HepG2 (cell line): ENCODE results near the gene NAP1L1. TPM values are rescaled to one million over a fixed set of nuclear protein-coding genes. Genes with fewer than 3 reads are reported as not detected.

Source experiments
- ATRX ChIP-seq: sonication (generic); formaldehyde crosslinking; IDR thresholded peaks from 2 replicates; pipeline ENCODE4 v1.4.0; 2020; ENCODE audit warnings: missing genetic modification reagents, borderline replicate concordance
- CAMTA2 ChIP-seq: sonication (generic); formaldehyde crosslinking; IDR thresholded peaks from 2 replicates; pipeline ENCODE4 v1.4.0; 2020; ENCODE audit warnings: mild to moderate bottlenecking, missing genetic modification reagents, borderline replicate concordance
- CBX2 ChIP-seq, 2 experiments: fragments of 200-600 bp in 1 of 2; sonication (generic); formaldehyde crosslinking in 1 of 2; IDR thresholded peaks; 2 replicates each; pipeline versions ENCODE4 v1.7.0 to v1.8.1; 2018 to 2022; ENCODE audit warnings: low read depth in 2 of 2, low read length in 1 of 2, mild to moderate bottlenecking in 1 of 2, missing genetic modification reagents in 1 of 2
- ERF ChIP-seq: IDR thresholded peaks from 2 replicates; pipeline ENCODE4 v1.6.1; 2018; ENCODE audit warnings: missing biosample characterization, missing genetic modification reagents
- FOXC1 ChIP-seq: sonication (generic); formaldehyde crosslinking; IDR thresholded peaks from 2 replicates; pipeline ENCODE4 v1.8.0; 2022; ENCODE audit warnings: mild to moderate bottlenecking, missing genetic modification reagents, borderline replicate concordance
- MAF1 ChIP-seq: sonication (generic); formaldehyde crosslinking; IDR thresholded peaks from 2 replicates; pipeline ENCODE4 v1.5.0; 2020; ENCODE audit warnings: missing genetic modification reagents, borderline replicate concordance
- MED13 ChIP-seq: sonication (generic); formaldehyde crosslinking; IDR thresholded peaks from 2 replicates; pipeline ENCODE4 v1.5.0; 2020; ENCODE audit warnings: missing genetic modification reagents
- MTA1 ChIP-seq: sonication (generic); formaldehyde crosslinking; IDR thresholded peaks from 2 replicates; pipeline ENCODE4 v1.4.0; 2020; ENCODE audit warnings: missing genetic modification reagents, mild to moderate bottlenecking, borderline replicate concordance
- MYPOP ChIP-seq: sonication (generic); formaldehyde crosslinking; IDR thresholded peaks from 2 replicates; pipeline ENCODE4 v1.8.1; 2023; ENCODE audit warnings: mild to moderate bottlenecking, moderate library complexity, missing genetic modification reagents
- PCBP1 ChIP-seq: fragments of 200-400 bp; formaldehyde crosslinking; IDR thresholded peaks from 2 replicates; pipeline ENCODE4 v1.6.1; 2017; ENCODE audit warnings: mild to moderate bottlenecking, low read depth, low read length, borderline replicate concordance
- SPEN ChIP-seq: sonication (generic); formaldehyde crosslinking; IDR thresholded peaks from 2 replicates; pipeline ENCODE4 v1.5.1; 2020; ENCODE audit warnings: low read depth, mild to moderate bottlenecking, missing genetic modification reagents
- TBX2 ChIP-seq: sonication (generic); formaldehyde crosslinking; IDR thresholded peaks from 2 replicates; pipeline ENCODE4 v1.5.0; 2020; ENCODE audit warnings: missing genetic modification reagents, mild to moderate bottlenecking, borderline replicate concordance
- ZMYM2 ChIP-seq: sonication (generic); formaldehyde crosslinking; IDR thresholded peaks from 2 replicates; pipeline ENCODE4 v1.8.0; 2022; ENCODE audit warnings: mild to moderate bottlenecking, missing genetic modification reagents
- ZNF337 ChIP-seq: sonication (generic); formaldehyde crosslinking; IDR thresholded peaks from 2 replicates; pipeline ENCODE4 v1.5.1; 2020; ENCODE audit warnings: missing genetic modification reagents, low read depth, mild to moderate bottlenecking, borderline replicate concordance
- ZNF510 ChIP-seq: sonication (generic); formaldehyde crosslinking; IDR thresholded peaks from 2 replicates; pipeline ENCODE4 v1.4.0; 2020; ENCODE audit warnings: low read depth, mild to moderate bottlenecking, missing genetic modification reagents
- ZNF800 ChIP-seq: sonication (generic); formaldehyde crosslinking; IDR thresholded peaks from 2 replicates; pipeline ENCODE4 v1.4.0; 2020; ENCODE audit warnings: missing genetic modification reagents
- polyA plus RNA-seq, 8 experiments: library from polyadenylated mRNA; depleted of rRNA in 3 of 8; stranded (reverse) in 7 of 8; unstranded in 1 of 8; fragments of >200 nt; fragmentation: Illumina TruSeq in 4 of 8; extraction: Trizol in 4 of 8; gene quantifications; 2 replicates each; pipeline versions ENCODE4 v1.2.1 to v1.2.3, GENCODE V29; 2011 to 2016; ENCODE audit warnings: low read depth in 4 of 8, missing spikeins in 1 of 8, mixed read lengths in 1 of 8; ENCODE audit not compliant: insufficient read depth in 1 of 8
- total RNA-seq, 5 experiments: library from RNA; depleted of rRNA; stranded (reverse); fragments of >200 nt; fragmentation: Illumina TruSeq; extraction: Trizol; gene quantifications; 2 replicates each; pipeline ENCODE4 v1.2.3, GENCODE V29; 2016; ENCODE audit warnings: low read depth in 1 of 5
- TF ChIP-seq, protein P1 (sequence below): sonication (generic); formaldehyde crosslinking; IDR thresholded peaks from 2 replicates; pipeline ENCODE4 v1.4.0; 2020; ENCODE audit warnings: missing genetic modification reagents
- TF ChIP-seq, protein P2 (sequence below), 2 experiments: sonication (generic) in 1 of 2; formaldehyde crosslinking in 1 of 2; IDR thresholded peaks; 2 replicates each; pipeline versions ENCODE4 v1.5.1 to v1.6.1; 2011 to 2020; ENCODE audit warnings: borderline replicate concordance in 1 of 2, low read depth in 1 of 2, low read length in 1 of 2, mild to moderate bottlenecking in 1 of 2, missing genetic modification reagents in 1 of 2, moderate library complexity in 1 of 2
- TF ChIP-seq, protein P3 (sequence below): sonication (generic); formaldehyde crosslinking; IDR thresholded peaks from 2 replicates; pipeline ENCODE4 v1.8.0; 2022; ENCODE audit warnings: low read depth, missing genetic modification reagents

Gene NAP1L1
- total and polyA plus RNA-seq, 2 of the 13 experiments (the other 11 are each of a cell fraction or from before 2014, with no cell fraction given) = 207 to 309 TPM

- TF ChIP-seq, protein P1, sequence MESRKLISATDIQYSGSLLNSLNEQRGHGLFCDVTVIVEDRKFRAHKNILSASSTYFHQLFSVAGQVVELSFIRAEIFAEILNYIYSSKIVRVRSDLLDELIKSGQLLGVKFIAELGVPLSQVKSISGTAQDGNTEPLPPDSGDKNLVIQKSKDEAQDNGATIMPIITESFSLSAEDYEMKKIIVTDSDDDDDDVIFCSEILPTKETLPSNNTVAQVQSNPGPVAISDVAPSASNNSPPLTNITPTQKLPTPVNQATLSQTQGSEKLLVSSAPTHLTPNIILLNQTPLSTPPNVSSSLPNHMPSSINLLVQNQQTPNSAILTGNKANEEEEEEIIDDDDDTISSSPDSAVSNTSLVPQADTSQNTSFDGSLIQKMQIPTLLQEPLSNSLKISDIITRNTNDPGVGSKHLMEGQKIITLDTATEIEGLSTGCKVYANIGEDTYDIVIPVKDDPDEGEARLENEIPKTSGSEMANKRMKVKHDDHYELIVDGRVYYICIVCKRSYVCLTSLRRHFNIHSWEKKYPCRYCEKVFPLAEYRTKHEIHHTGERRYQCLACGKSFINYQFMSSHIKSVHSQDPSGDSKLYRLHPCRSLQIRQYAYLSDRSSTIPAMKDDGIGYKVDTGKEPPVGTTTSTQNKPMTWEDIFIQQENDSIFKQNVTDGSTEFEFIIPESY (CRISPR knock-in tag) = no peak
- TF ChIP-seq FOXC1 (CRISPR knock-in tag) (no peak), MYPOP (CRISPR knock-in tag) (no peak), MED13 (CRISPR knock-in tag) (no peak), MTA1 (CRISPR knock-in tag) (no peak), ZNF337 (CRISPR knock-in tag) (no peak), ZNF510 (no peak), ZMYM2 (no peak), ATRX (CRISPR knock-in tag) (no peak), ERF (CRISPR knock-in tag) (0 out of 2 replicates have a peak, but pooled peaks have one; percentile 25), TBX2 (CRISPR knock-in tag) (no peak), CAMTA2 (CRISPR knock-in tag) (no peak), CBX2 (IDR thresholded peaks at IDR 0.05; ENCODE audit: low read depth, low read length) (no peak), CBX2 (CRISPR knock-in tag; IDR thresholded peaks at IDR 0.05; ENCODE audit: low read depth) (no peak), PCBP1 (no peak), SPEN (CRISPR knock-in tag) (no peak), ZNF800 (CRISPR knock-in tag) (no peak), MAF1 (CRISPR knock-in tag) (no peak)
- TF ChIP-seq, protein P2, sequence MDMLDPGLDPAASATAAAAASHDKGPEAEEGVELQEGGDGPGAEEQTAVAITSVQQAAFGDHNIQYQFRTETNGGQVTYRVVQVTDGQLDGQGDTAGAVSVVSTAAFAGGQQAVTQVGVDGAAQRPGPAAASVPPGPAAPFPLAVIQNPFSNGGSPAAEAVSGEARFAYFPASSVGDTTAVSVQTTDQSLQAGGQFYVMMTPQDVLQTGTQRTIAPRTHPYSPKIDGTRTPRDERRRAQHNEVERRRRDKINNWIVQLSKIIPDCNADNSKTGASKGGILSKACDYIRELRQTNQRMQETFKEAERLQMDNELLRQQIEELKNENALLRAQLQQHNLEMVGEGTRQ (IDR thresholded peaks at IDR 0.05; ENCODE audit: low read depth, low read length) = no peak
- TF ChIP-seq, protein P2 (CRISPR knock-in tag; IDR thresholded peaks at IDR 0.05; ENCODE audit: borderline replicate concordance) = no peak
- TF ChIP-seq, protein P3, sequence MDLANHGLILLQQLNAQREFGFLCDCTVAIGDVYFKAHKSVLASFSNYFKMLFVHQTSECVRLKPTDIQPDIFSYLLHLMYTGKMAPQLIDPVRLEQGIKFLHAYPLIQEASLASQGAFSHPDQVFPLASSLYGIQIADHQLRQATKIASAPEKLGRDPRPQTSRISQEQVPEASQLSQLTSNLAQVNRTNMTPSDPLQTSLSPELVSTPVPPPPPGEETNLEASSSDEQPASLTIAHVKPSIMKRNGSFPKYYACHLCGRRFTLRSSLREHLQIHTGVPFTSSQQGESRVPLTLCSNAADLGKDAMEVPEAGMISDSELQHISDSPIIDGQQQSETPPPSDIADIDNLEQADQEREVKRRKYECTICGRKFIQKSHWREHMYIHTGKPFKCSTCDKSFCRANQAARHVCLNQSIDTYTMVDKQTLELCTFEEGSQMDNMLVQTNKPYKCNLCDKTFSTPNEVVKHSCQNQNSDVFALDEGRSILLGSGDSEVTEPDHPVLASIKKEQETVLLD (CRISPR knock-in tag) = no peak
Observed at GRCh38 chr12:76010732-76011458, 73.6 kb downstream of the NAP1L1 start (continued).
